Stimulated activated CD4-positive, alpha-beta T cell treated with anti-CD3 and anti-CD28 coated beads, Interleukin-4, amount 100 ng/mL, for 48 hours (primary cell): ENCODE measurements around the gene GRM5.
"Not testable (repeated sequence)": the region's sequence is repeated elsewhere in the genome, so short reads cannot be mapped to it uniquely, and the experiment has no call there.

Experiments used
- DNase-seq, 2 donors: peaks; one replicate each; pipeline ENCODE4 v3.0.0-alpha.2; 2020; ENCODE audit warnings: low read depth in 2 of 2

GRM5 gene

DNA sequence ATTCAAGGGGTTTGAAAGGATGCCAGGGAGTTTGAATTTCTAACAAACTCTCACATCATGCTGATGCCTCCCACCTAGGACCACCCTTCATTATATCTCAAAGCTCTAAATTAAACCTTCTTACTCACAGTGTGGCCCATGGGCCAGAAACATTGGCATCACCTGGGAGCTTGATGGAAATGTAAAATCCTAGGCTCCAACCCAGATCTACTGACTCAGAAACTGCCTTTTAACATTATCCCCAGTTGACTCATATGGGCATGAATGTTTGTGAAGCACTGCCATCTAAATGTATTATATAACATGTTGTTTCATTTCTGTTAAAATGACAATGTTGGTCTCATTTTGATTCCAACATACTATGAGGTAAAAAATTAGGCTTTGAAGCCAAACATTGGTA lies 90.3 kb downstream of the GRM5 start:
- not testable (repeated sequence) for DNase-seq

DNA sequence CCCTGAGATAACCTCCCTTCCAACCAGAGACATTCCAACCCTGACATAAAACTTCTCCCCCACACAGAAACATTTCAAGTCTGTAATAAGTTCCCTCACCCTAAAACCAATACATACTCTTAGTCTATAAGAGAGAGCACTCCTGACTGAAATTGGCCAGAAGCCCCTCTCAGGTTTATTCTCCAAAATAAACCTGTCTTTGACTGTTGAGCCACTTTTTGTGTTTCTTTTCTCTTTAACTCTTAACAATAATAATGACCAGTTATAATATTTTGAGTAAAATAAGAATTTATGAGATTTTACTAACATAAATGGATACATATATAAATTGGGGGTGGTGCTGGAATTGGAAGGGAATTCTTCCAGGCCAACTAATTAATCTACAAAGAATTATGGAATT lies 93.6 kb downstream of the GRM5 start:
- no peak for DNase-seq

DNA sequence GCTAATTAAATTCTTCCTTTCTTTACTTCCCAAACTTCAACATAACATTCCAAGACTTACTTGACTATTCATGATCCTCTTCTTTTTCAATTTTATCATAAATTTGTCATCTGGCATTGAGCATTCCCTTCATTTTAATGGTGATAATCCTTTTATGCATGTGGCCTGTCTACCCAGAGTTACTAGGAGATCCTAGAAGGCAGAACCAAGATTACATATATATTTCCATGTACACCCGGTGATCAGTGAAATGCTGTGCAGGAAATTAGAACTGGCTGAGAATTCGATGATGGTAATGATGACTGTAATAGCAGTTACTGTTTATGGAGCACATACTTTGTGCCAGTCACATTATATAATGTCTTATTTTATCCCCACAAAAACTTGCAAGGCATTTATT lies 104.2 kb downstream of the GRM5 start:
- DNase-seq: not testable (repeated sequence)

DNA sequence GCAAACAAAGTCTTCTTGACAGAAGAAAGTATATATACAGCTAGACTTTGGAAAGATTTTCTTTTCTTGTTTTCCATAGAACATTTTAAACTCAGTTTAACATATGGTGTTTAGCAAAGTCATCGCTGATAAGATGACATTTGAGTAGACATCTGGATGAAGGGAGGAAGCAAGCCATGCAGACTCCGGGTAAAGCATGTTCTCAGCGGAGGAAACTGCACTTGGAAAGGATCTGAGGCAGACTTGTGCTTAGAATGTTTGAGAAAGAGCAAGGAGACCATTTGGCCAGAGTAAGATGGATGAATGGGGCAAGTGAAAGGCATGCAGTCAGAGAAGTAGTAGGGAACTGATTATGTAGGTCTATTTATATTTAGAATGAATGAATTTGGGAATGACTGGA lies 105.9 kb downstream of the GRM5 start:
- not testable (repeated sequence) for DNase-seq

DNA sequence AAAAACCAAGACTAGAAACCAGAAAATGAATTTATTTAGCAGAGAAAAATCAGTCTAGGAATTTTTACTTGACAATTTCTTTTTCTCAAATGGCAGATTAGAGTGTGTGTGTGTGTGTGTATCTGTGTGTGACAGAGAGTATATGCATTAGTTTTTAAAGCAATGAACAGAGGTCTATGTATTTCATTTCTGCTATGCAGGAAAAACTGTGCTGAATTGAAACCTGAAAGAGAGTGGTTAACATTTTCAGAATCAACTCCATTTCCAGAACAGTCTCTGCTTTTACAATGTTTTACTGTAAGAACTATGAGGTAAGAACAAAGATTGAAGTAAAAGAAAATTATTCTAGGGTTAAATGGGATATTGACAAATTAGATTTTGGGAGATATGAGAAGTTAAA lies 114.8 kb downstream of the GRM5 start:
- no peak for DNase-seq

DNA sequence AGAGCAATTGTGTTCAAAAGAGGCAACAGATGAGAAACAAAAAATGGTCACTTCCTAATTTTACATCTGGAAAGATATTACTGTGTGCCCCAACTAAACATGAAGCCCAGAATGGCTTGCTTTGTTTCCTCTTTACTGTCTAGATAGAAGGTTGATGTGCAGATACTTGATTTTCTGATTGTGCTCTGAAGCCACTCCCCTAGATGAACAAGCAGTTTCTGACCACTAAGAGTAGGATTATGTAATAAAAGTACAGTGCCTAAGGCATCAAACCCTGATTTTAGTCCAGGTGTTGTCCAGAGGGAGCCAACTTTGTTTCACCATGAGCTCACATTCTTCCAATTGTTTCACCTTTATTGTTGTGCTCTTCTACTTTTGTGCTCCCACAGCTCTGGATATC lies 116.9 kb downstream of the GRM5 start:
- not testable (repeated sequence) for DNase-seq

DNA sequence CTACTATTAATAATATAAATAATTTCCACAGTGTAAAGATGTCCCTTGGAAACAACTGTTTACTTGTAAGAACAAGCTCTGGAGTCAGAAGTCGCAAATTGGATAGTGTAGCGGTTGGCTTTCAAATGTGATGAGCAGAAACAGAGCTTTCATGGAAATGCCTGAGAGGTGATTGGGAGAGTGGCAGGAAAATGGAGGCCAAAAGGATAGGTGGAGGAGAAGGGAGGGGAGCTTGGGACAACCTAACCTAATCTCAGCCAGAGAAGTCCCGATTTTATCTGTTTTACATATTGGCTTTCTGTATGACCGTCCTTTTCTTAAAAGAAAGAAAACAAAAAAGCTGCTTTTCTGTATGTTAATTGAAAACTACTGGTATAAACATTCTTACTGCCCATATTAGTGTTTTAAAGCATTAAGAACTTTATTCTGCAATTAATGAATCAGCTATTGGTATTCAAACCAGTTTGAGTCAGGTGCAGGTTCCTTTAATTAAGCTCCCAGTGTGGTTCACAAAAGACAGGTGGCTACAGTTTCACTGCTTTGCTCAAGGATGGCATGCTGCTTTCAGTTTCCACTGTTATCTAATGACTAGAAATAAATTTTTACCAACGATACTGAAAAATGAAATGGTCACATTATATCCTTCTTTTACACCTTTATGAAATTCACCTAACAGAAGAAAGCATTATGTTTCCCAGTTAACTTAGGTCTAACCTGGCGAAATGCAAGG lies 117.8 kb downstream of the GRM5 start:
- not testable (repeated sequence) for DNase-seq

DNA sequence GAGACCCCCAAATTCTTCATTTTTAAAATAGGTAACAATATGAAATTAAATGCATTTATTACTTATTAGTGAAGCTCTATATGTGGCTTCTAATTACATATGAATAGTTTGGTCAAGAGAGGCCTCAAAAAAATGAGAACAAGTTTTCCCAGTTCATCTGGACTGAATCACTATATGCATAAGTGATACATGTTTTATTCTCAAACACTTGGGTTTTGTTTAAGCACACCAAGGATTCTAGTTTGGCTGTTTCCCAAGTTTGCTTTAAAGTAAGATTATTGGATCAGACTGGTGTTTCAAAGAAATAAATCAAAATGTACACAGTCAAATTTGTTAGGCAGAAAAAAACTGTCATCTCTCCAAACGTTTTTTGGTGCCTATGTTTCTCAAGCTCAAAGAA lies 136.1 kb downstream of the GRM5 start:
- DNase-seq: not testable (repeated sequence)

DNA sequence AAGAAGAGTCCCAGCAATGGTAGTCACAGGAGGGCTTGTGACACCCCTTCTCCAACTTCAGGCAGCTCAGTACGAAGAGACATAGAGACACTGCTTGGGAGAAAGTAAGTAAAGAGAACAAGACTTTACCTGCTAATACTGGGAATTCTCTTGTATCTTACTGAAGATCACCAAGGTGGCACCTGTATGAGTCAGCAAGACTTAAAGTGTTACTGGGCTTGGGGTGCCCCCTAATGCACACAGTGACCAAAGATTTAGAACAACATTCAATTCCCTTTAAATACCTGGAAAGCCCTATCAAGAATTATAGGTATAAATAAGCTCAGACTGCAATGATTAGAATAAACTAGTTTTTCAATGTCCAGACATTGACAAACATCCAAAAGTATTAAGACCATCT lies 148.7 kb downstream of the GRM5 start:
- not testable (repeated sequence) for DNase-seq

DNA sequence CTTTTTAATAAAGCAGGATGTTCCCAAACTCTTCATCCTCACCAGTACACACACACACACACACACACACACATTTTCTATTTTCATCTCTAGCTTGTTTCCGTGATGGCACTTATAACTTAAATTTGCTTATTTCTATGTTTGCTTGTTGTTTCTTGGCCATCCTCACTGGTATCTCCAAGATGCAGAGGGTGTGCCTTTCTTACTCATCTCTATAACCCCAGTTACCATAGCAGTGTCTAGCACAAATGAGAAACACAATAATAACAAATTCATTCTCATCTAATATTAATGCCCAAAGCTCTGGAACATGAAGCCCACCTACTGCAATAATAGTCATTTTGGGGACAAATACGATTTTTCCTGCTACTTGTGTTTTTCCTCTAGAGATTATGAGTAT lies 156.3 kb downstream of the GRM5 start:
- no peak for DNase-seq

DNA sequence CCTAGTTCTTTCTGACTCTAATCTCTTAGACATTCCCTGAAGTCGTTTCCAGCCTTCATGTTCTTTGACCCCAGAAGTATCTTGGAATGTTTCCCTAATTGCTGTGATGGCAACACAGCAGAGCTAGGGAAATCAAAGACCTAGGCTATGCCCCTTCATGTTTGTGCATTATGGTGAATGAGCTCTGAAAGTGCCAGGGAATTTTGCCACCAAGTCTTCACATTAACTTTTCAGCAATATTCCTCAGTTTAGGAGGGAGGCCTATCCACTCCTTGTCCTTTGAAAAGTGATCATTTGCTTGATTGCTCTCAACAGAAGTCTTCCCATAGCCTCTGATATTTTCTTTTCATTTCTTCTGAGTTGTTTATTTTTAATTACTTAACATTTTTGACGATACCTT lies 164.3 kb downstream of the GRM5 start:
- not testable (repeated sequence) for DNase-seq

DNA sequence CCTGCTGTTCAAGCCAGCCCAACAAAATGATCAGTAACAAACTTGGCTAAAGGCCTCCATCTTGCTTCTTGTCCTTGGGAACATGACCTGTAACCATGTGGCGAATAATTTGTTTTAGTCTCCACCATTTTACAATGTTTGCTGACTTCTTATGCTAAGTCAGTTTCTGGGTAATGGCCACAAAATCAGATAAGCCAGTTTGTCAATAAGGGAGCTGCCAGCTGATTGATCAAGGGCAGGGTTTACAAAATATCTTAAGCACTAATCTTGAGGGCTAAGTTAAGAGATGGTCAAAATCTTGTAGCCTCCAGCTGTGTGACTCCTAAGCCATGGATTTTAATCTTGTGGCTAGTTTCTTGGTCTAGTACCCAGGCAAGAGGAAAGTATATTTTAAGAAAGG lies 176.9 kb downstream of the GRM5 start:
- DNase-seq: not testable (repeated sequence)

DNA sequence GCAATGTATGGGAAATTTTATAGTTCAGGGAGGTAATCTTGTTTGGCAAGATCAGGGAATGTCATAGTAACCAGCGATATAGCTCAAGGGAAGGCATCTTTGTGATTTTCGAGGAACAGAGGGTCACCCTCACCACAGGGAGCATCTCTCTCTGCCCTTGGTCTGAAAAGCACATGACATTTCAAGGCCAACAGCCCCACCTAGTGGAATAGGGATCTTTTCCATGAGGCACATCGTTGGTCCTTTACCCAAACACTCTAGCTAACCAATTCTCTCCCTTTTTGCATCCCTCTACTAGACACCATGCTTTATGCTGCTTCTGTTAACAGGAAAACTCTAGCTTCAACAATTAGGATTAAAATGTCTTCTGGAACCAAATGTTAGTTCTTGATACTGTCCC lies 179.0 kb downstream of the GRM5 start:
- DNase-seq: peak; percentile 0 to 15

DNA sequence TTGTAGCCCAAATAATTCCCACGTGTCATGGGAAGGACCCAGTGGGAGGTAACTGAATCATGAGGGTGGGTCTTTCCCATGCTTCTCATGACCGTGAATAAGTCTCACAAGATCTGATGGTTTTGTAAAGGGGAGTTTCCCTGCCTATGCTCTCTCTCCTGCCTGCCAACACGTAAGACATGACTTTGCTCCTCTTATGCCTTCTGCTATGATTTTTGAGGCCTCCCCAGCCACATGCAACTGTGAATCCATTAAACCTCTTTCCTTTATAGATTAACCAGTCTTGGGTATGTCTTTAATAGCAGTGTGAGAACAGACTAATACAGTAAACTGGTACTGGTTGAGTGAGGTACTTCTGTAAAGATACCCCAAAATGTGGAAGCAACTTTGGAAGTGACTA lies 183.0 kb downstream of the GRM5 start:
- DNase-seq: not testable (repeated sequence)

DNA sequence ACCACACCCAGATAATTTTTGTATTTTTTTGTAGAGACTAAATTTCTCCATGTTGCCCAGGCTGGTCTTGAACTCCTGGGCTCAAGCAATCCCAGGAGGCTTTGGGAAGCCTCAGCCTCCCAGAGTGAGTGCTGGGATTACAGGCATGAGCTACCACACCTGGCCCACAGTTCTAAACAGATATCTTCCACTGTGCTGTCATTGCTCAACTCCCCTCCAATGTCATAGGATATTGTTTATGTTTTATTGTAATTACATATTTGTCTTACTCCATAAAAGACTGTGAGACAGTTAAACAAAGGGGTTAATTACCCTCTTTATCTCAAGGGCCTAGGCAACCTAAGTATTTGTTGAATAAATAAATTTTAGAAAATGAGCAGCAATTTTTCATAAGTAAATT lies 204.2 kb downstream of the GRM5 start:
- DNase-seq: no peak

DNA sequence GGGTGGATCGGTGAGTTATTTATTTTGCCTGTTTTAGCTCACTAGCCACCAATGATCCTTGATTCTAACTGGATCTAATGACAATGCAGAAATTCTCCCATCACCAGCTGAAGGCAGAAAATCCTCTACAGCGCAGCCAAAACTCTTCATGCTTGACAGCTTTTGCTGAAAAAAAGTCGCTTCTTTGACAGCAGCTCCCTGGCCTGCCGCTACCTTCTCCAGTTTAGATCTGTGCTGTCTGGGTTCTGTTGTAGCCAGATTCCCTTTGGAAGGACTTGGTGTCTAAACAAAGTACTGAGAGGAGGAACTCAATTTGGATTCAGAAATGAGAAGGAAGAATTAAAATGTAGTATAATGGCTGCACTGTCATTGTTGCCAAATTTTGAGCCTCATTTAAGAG lies 205.4 kb downstream of the GRM5 start:
- DNase-seq: not testable (repeated sequence)

DNA sequence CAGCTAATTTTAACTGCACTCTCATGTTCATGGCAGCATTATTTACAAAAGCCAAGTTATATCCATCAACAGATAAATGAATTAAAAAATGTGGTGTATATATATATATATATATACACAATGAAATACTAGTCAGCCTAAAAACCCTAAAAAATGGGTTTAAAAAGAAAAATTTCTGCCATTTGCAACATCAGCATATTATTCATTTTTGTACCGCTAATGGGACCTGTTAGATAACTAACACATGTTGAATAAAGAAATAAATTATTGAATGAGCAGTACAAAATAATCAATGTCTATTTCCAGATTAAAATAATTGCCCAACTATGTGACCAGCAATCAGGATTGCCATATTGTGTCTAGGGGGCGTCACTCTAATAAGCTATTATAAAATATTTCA lies 211.8 kb downstream of the GRM5 start:
- DNase-seq: not testable (repeated sequence)

DNA sequence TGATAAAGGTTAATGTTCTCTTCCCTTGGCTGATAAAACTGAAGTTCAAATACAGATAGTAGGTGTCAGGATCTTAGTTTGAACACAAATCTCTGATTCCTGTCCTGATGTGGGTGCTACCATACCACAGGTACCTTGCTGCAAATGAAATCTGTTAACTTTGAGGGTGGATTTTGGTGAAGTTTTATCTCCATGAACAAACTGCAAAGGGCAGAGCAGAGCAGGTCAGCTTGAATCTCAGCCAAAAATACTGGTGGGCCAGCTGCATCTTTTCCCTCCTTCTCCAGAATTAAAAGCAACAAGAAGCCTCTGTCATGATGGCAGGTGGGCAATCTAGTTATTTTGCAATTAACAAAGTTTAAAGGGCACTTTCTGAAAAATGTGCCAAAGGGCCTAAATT lies 214.2 kb downstream of the GRM5 start:
- DNase-seq: not testable (repeated sequence)

DNA sequence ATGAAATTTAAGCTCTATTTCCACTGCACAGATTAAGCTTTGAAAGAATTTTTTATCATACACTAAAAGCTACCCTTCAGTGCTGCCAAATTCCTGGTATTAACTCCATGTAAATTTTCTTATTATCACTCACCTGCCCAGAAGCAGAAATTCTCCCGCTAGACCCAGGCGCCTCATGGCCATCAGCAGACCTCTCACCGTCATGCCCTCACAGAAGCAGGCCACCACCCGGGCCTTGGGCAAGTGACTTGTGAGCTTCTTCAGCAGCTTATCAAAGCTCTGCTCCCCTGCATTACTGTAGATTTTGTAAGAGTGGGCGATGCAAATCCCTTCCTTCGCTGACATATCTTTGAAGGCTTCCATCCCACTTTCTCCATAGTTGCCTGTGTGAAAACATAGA lies 216.0 kb downstream of the GRM5 start:
- DNase-seq: not testable (repeated sequence)

DNA sequence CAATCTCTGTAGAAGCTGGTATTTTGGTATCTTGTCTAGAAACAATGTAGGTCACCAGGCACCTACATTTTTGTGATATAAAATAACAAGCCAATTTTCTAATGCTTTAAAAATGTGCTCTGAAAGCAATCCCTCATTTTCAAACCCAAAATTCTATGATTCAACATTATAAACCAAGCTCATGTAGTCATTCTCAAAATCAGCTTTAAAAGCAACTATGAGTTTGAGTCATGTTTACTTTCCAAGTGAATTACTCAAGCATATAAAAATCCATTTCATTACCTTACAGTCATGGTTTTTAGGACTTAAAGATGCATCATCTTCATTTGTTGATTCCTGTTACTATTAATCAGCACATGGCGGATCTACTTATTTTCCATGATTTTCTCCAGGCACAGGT lies 216.4 kb downstream of the GRM5 start:
- no peak for DNase-seq

DNA sequence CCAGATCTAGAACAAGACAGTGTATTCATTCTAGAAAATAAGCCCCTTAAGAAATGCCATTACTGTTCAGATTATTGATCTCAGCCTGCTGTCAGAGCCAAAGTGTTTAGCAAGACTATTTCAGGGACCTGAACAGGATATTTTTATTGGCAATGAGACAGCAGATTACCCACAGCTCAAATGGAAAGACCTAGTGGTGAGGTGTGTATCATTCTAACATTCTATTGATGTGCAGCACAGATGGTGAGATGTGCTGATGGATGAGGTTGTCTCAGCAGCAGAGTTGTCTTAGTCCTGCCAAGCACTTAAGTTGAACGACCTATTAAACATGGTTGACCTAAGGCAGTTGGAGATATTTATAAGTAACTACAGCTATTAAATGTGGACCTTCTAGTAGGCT lies 219.5 kb downstream of the GRM5 start:
- DNase-seq: not testable (repeated sequence)

DNA sequence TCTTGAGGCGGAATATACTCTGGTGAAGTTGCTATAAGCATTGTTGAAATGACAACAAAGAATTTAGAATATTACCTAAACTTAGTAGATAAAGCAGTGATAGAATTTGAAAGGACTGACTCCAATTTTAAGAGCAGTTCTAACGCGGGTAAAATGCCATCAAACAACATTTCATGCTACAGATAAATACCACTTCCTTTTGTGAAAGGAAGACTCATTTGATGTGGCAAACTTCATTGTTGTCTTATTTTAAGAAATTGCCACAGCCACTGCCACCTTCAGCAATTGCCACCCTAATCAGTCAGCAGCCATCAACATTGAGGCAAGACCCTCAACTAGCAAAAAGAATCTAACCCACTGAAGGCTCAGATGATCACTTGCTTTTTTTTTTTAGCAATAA lies 220.8 kb downstream of the GRM5 start:
- not testable (repeated sequence) for DNase-seq

DNA sequence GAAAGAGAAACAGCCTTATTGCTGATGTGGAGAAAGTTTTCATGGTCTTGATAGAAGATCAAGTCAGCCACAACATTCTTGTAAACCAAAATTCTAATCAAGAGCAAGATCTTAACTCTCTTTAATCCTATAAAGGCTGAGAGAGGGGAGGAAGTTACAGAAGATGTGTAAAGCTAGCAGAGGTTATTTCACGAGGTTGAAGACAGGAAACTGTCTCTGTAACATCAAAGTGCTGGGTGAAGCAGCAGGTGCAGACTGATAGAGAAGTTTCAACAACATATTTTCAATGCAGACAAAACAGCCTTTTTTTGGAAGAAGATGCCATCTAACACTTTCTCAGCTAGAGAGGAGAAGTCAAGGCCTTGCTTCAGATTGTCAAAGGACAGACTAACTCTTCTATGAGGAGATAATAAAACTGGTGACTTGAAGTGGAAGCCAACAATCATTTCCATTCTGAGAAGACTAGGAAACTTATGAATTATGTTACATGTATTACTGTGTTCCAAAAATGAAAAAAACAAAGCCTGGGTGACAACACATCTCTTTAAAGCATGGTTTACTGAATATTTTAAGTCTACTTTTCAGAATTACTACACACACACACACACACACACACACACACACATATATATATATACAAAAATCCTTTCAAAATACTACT lies 221.9 kb downstream of the GRM5 start:
- DNase-seq: not testable (repeated sequence)
